ENCODE measurements around the gene EXOC3.
"Not testable (repeated sequence)": the region's sequence is repeated elsewhere in the genome, so short reads cannot be mapped to it uniquely, and the experiment has no call there.

EXOC3 gene

GRCh38 chr5:502325-503079 lies 59.5 kb downstream of the EXOC3 start:
- DNase-seq (ENCODE audit: low read depth, low spot score), result no peak
- H3K4me3 ChIP-seq (ENCODE audit: low read depth, low read length), result no peak overlapping the region
- no peak for TF ChIP-seq CTCF (IDR thresholded peaks at IDR 0.05; ENCODE audit: insufficient read depth, low read length, missing control alignments)
- ChIA-PET CTCF (no interaction called here), POLR2A (no interaction called here)

GRCh38 chr5:504326-505154 lies 61.6 kb downstream of the EXOC3 start:
- no peak for TF ChIP-seq CTCF (IDR thresholded peaks at IDR 0.05; ENCODE audit: insufficient read depth, low read length, missing control alignments)
- ChIA-PET POLR2A (no interaction called here), CTCF (no interaction called here)
- no peak overlapping the region for H3K4me3 ChIP-seq (ENCODE audit: low read depth, low read length)
- DNase-seq (ENCODE audit: low read depth, low spot score), result no peak

- DNase-seq (ENCODE audit: low read depth, low spot score), result no peak
- ChIA-PET POLR2A (no interaction called here), CTCF (no interaction called here)
- no peak overlapping the region for H3K4me3 ChIP-seq (ENCODE audit: low read depth, low read length)
- TF ChIP-seq CTCF (IDR thresholded peaks at IDR 0.05; ENCODE audit: insufficient read depth, low read length, missing control alignments), result no peak
Measured at GRCh38 chr5:505951-506525, 63.1 kb downstream of the EXOC3 start.

- POLR2A ChIA-PET, result interaction anchor here (0.7 kb wide), 1 partner anchor 14 kb away, joined by 3 read pairs; no protein-coding TSS in a partner anchor
- DNase-seq (ENCODE audit: low read depth, low spot score); H3K4me3 ChIP-seq (ENCODE audit: low read depth, low read length); CTCF ChIA-PET: not testable (repeated sequence)
Measured at GRCh38 chr5:507986-508575, 65.1 kb downstream of the EXOC3 start.

- ChIA-PET POLR2A (interaction anchor here (0.9 kb wide), 1 partner anchor 29 kb away, joined by 3 read pairs; no protein-coding TSS in a partner anchor), CTCF (no interaction called here)
- H3K4me3 ChIP-seq (ENCODE audit: low read depth, low read length), result no peak overlapping the region
- TF ChIP-seq CTCF (IDR thresholded peaks at IDR 0.05; ENCODE audit: insufficient read depth, low read length, missing control alignments), result no peak
- DNase-seq (ENCODE audit: low read depth, low spot score), result no peak
Measured at GRCh38 chr5:509611-510185, 66.7 kb downstream of the EXOC3 start.

GRCh38 chr5:510521-510920 lies 67.5 kb downstream of the EXOC3 start:
- TF ChIP-seq CTCF (IDR thresholded peaks at IDR 0.05; ENCODE audit: insufficient read depth, low read length, missing control alignments), result no peak
- H3K4me3 ChIP-seq (ENCODE audit: low read depth, low read length), result no peak overlapping the region
- ChIA-PET CTCF (no interaction called here), POLR2A (no interaction called here)
- DNase-seq (ENCODE audit: low read depth, low spot score), result no peak

All from AG04449 (cell line).